ENCODE data around the gene AEN. TPM values are rescaled to one million over a fixed set of nuclear protein-coding genes. Genes with fewer than 3 reads are reported as not detected.

The AEN gene
- total RNA-seq, 2 donors from 2014 or later: 99.4 to 155 TPM

- Mint-ChIP-seq H3K9me3 (no peaks in the 10 kb centered on the region), H3K4me1 (ENCODE audit: low read depth) (peaks cover 24% of the 10 kb centered on the region), H3K4me3 (peak overlapping the region; percentile 45 to 54), H3K36me3 (ENCODE audit: insufficient read depth in 2 of 2) (peaks cover 0 to 2% of the 10 kb centered on the region in 2 donors), H3K27ac (no peak overlapping the region), H3K27me3 (ENCODE audit: low read depth) (peaks cover 84% of the 10 kb centered on the region)
- no peak for ATAC-seq (replicated peaks in 1 of 2)
- no peak for DNase-seq
Observed at GRCh38 chr15:88606070-88606794, 14.9 kb upstream of the AEN start.

- H3K27me3 Mint-ChIP-seq (ENCODE audit: low read depth): peaks cover 90% of the 10 kb centered on the region
- H3K9me3 Mint-ChIP-seq: no peaks in the 10 kb centered on the region
- H3K36me3 Mint-ChIP-seq (ENCODE audit: insufficient read depth in 2 of 2): peaks cover 0 to 2% of the 10 kb centered on the region in 2 donors
- H3K27ac Mint-ChIP-seq: no peak overlapping the region
- H3K4me3 Mint-ChIP-seq: no peak overlapping the region
- ATAC-seq (replicated peaks in 1 of 2) (no peak), DNase-seq (no peak)
- H3K4me1 Mint-ChIP-seq (ENCODE audit: low read depth): peaks cover 24% of the 10 kb centered on the region
Observed at GRCh38 chr15:88607951-88608350, 13.2 kb upstream of the AEN start.

- no peak overlapping the region for H3K27ac Mint-ChIP-seq
- H3K27me3 Mint-ChIP-seq (ENCODE audit: low read depth): peaks cover 88% of the 10 kb centered on the region
- no peaks in the 10 kb centered on the region for H3K9me3 Mint-ChIP-seq
- DNase-seq: no peak
- peaks cover 0 to 2% of the 10 kb centered on the region in 2 donors for H3K36me3 Mint-ChIP-seq (ENCODE audit: insufficient read depth in 2 of 2)
- H3K4me3 Mint-ChIP-seq: no peak overlapping the region
- H3K4me1 Mint-ChIP-seq (ENCODE audit: low read depth): peaks cover 24% of the 10 kb centered on the region
- no peak for ATAC-seq (replicated peaks in 1 of 2)
Observed at GRCh38 chr15:88608607-88609181, 12.4 kb upstream of the AEN start.

DNA sequence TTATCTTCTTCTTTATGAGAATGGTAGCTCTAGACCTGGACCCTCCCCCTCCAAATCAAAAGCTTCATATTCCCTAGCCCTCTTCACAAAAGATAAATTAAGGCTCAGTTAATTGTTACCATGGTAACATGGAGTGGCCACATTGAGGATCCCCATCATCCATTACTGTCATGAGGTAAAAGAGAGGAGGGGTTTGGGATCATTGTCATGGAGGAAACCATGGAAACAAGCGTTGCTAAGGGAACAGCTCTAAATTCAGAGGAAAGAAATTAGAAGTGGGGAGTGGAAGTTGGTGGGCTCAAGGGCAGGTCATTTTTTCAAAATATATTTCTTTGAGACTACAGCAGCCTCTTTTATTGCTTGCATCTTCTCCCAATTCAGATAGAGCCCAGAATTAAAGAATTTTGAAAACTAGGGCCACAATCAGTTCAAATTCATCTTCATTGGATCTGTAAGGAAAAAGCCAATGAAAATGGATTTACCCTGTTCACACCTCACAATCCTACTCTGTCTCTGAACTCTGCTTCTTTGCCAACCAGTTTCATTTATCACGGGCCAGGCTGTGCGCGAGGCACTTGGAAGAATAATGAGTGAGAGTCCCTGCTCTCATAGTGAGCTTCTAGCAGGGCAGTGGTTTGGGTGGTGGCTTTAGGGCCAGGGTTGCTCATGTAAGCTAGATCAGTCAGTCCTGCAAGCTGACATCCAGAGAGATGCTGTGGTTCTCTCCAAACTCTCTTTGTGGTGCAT, 11.6 kb upstream of the AEN start:
- Mint-ChIP-seq H3K4me3 (no peak overlapping the region), H3K4me1 (ENCODE audit: low read depth) (peaks cover 22% of the 10 kb centered on the region), H3K9me3 (no peaks in the 10 kb centered on the region), H3K27ac (no peak overlapping the region), H3K36me3 (ENCODE audit: insufficient read depth in 2 of 2) (peaks cover 0 to 2% of the 10 kb centered on the region in 2 donors), H3K27me3 (ENCODE audit: low read depth) (peaks cover 80% of the 10 kb centered on the region)
- no peak for ATAC-seq (replicated peaks in 1 of 2)
- DNase-seq: no peak

DNA sequence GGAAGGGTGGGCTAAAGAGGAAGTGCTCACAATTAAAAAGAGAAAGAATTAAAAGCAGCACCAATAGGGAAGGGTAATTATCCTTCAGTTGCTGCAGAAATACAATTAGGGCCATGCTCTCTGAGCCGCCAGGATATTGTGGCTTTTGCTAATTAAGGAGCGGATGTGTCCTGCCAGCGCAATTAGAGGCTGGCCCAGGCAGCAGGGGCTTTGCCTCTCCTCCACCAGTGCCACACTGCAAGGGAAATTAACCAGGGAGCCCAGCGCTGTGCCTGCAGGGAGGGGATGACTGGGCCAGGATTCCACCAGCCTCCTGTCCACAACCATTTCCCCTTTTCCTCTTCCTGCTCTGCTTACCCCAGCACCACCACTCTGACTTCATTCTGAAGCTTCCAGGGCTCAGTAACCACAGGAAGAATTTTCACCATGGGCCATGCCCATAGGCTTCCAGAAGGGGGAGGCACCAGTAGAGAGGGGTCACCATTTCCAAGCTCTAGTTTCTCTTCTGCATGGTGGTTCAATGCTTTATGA, 10.4 kb upstream of the AEN start:
- peaks cover 67% of the 10 kb centered on the region for H3K27me3 Mint-ChIP-seq (ENCODE audit: low read depth)
- H3K4me1 Mint-ChIP-seq (ENCODE audit: low read depth): peaks cover 13% of the 10 kb centered on the region
- H3K36me3 Mint-ChIP-seq (ENCODE audit: insufficient read depth in 2 of 2): peaks cover 0 to 2% of the 10 kb centered on the region in 2 donors
- ATAC-seq (replicated peaks in 1 of 2) (no peak), DNase-seq (no peak)
- no peak overlapping the region for H3K4me3 Mint-ChIP-seq
- no peaks in the 10 kb centered on the region for H3K9me3 Mint-ChIP-seq
- no peak overlapping the region for H3K27ac Mint-ChIP-seq

GRCh38 chr15:88612186-88612796, 8.8 kb upstream of the AEN start:
- Mint-ChIP-seq H3K9me3 (no peaks in the 10 kb centered on the region), H3K4me3 (no peak overlapping the region), H3K27me3 (ENCODE audit: low read depth) (peaks cover 52% of the 10 kb centered on the region), H3K4me1 (ENCODE audit: low read depth) (peaks cover 5% of the 10 kb centered on the region), H3K27ac (no peak overlapping the region), H3K36me3 (ENCODE audit: insufficient read depth in 2 of 2) (no peaks in the 10 kb centered on the region)
- DNase-seq: no peak
- no peak for ATAC-seq (replicated peaks in 1 of 2)

- no peaks in the 10 kb centered on the region for H3K9me3 Mint-ChIP-seq
Observed at GRCh38 chr15:88613074-88613944, 7.8 kb upstream of the AEN start.

DNA sequence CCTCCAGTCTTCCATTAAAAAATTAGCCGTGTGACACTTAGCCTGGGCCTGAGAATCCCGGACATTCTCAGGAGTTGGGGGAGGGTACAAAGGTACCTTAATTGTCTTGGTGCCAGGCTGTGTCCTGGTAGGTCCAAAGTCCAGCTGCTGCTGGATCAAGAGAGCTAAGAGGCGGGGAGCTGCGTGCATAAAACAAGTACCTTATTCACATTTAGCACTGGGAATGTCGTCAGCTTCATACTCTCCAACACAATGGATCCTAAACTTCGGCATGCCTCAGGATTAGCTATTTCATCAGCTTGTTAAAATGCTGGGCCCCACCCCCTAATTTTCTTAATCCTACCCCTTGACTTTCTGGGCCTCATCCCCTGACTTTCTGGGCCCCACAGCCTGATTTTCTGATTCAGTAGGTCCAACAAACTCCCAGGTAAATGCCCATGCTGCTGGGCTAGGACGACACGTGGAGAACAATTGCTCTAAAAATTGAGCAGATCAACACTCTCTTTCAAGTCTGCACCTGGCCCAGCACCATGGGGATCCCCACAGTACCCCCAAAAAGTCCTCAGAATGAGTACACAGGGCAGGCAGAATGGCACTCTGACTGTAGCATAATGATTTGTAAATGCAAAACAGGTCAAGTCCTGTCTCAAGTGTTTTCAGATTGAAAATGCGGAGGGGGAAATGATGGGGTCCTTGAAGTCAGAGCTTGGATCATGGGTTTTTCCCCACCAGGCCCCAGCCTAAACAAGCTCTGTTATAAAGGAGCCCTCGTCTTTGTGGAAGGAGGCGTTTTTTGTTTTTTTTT, 5.6 kb upstream of the AEN start:
- H3K4me3 Mint-ChIP-seq: peak overlapping the region in 1 of 2 donors; percentile 33
- no peaks in the 10 kb centered on the region for H3K9me3 Mint-ChIP-seq
- no peak overlapping the region for H3K27ac Mint-ChIP-seq
- peaks cover 9% of the 10 kb centered on the region for H3K4me1 Mint-ChIP-seq (ENCODE audit: low read depth)
- DNase-seq (no peak), ATAC-seq (replicated peaks in 1 of 2) (peak; percentile 86 to 88)
- H3K27me3 Mint-ChIP-seq (ENCODE audit: low read depth): peaks cover 29% of the 10 kb centered on the region
- H3K36me3 Mint-ChIP-seq (ENCODE audit: insufficient read depth in 2 of 2): no peaks in the 10 kb centered on the region

More at GRCh38 chr15:88613074-88613944, 7.8 kb upstream of the AEN start:
- Mint-ChIP-seq H3K36me3 (ENCODE audit: insufficient read depth in 2 of 2) (no peaks in the 10 kb centered on the region), H3K4me1 (ENCODE audit: low read depth) (peaks cover 5% of the 10 kb centered on the region), H3K4me3 (no peak overlapping the region), H3K27ac (no peak overlapping the region), H3K27me3 (ENCODE audit: low read depth) (peaks cover 42% of the 10 kb centered on the region)
- ATAC-seq (replicated peaks in 1 of 2) (no peak), DNase-seq (no peak)

GRCh38 chr15:88616240-88616639, 4.9 kb upstream of the AEN start:
- ATAC-seq (replicated peaks in 1 of 2) (no peak), DNase-seq (no peak)
- H3K4me3 Mint-ChIP-seq: peak overlapping the region in 1 of 2 donors; percentile 33
- peaks cover 15% of the 10 kb centered on the region for H3K4me1 Mint-ChIP-seq (ENCODE audit: low read depth)
- H3K9me3 Mint-ChIP-seq: no peaks in the 10 kb centered on the region
- H3K27me3 Mint-ChIP-seq (ENCODE audit: low read depth): peaks cover 24% of the 10 kb centered on the region
- peaks cover 1 to 2% of the 10 kb centered on the region in 2 donors for H3K36me3 Mint-ChIP-seq (ENCODE audit: insufficient read depth in 2 of 2)
- no peak overlapping the region for H3K27ac Mint-ChIP-seq

DNA sequence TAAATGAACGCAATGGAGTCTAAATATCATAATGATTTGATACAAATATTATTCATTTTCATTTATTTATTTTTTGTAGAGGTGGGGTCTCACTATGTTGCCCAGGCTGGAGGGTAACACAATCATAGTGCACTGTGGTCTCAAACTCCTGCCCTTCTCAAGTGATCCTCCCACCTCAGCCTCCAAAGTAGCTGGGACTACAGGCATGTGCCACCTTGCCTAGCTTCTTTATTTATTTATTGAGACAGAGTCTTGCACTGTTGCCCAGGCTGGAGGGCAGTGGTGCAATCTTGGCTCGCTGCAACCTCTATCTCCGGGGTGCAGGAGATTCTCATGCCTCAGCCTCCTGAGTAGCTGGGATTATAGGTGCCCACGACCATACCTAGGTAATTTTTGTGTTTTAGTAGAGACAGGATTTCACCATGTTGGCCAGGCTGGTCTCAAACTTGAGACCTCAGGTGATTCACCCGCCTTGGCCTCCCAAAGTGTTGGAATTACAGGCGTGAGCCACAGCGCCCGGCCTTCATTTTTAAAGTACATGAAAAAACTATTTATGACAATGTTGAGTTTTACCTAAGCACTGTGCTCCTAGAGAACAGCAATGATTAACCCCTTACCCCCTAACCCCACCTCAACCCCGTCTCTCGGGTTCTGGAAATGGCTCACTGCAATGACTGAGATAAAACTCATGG, 4.0 kb upstream of the AEN start:
- H3K36me3 Mint-ChIP-seq (ENCODE audit: insufficient read depth in 2 of 2): peaks cover 5 to 8% of the 10 kb centered on the region in 2 donors
- H3K27me3 Mint-ChIP-seq (ENCODE audit: low read depth): peaks cover 18% of the 10 kb centered on the region
- ATAC-seq (replicated peaks in 1 of 2) (no peak), DNase-seq (no peak)
- no peak overlapping the region for H3K27ac Mint-ChIP-seq
- H3K9me3 Mint-ChIP-seq: no peaks in the 10 kb centered on the region
- H3K4me1 Mint-ChIP-seq (ENCODE audit: low read depth): peaks cover 17% of the 10 kb centered on the region
- H3K4me3 Mint-ChIP-seq: no peak overlapping the region

DNA sequence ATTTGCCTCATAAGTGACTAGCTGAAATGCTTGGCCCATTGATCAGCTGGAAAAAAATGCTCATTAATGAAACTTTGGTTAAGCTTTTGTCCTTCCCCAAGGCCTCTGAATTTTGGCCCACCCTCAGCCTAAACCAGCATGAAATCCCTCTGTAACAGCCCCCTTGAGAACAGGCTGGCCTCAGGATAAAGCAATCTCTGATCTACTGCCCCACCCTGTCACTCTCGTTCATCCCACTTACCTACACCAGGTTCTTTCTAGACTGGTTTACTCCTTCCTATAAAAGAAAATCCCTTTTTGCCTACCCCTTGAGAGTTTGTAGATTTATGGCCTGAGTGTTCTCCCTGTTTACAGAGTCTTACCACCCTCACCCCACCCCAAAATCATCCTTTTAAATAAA, 3.4 kb upstream of the AEN start:
- Mint-ChIP-seq H3K27ac (no peak overlapping the region), H3K9me3 (no peaks in the 10 kb centered on the region), H3K27me3 (ENCODE audit: low read depth) (peaks cover 16% of the 10 kb centered on the region), H3K4me1 (ENCODE audit: low read depth) (peaks cover 24% of the 10 kb centered on the region), H3K36me3 (ENCODE audit: insufficient read depth in 2 of 2) (peaks cover 9 to 14% of the 10 kb centered on the region in 2 donors), H3K4me3 (no peak overlapping the region)
- DNase-seq (no peak), ATAC-seq (replicated peaks in 1 of 2) (no peak)

Data from activated T-cell treated with anti-CD3 and anti-CD28 coated beads, Interleukin-2, amount 50 U/mL, for 72 hours (primary cell).